Stimulated activated CD8-positive, alpha-beta memory T cell treated with anti-CD3 and anti-CD28 coated beads, Interleukin-15, amount 100 ng/mL, for 24 hours (primary cell): ENCODE measurements around the gene CHTF18.
"Not testable (repeated sequence)": the region's sequence is repeated elsewhere in the genome, so short reads cannot be mapped to it uniquely, and the experiment has no call there.

Source experiments
- DNase-seq: peaks from one replicate; pipeline ENCODE4 v3.0.0-alpha.2; 2020; ENCODE audit warnings: low read depth

CHTF18 gene

DNA sequence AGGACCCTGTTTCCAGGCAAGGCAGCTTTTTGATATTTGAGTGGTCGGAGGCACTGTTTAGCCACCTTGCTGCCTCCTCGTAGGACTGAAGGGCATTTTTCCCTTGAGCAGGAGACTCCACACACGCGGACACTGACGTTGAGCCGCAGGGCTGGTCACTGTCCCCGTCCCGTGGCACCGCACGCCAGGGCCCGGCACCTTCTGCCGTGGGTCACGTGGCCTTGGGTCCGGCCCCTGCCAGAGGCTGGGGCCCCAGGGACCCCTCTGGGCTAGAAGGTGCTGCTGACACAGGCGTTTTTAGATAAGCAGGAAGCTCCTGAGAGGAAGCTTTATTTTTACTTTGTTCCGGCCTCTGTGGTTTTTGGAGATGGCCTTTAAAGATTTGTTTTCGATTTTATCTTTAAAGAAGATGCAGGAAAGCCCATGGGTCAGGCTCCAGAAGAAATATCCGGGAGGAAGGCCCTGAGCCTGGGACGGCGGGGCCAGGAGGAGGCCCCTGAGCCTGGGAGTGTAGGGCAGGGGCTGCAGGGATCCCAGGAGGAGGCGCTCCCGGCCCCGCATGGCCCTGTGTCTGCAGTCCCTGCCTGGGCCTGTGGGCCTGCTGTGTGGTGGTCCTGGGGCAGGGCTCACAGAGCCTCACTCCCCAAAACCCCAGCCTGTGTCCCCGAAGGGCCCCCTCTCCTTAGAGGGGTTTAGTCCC is 42.6 kb downstream of the CHTF18 start:
- DNase-seq, result no peak

DNA sequence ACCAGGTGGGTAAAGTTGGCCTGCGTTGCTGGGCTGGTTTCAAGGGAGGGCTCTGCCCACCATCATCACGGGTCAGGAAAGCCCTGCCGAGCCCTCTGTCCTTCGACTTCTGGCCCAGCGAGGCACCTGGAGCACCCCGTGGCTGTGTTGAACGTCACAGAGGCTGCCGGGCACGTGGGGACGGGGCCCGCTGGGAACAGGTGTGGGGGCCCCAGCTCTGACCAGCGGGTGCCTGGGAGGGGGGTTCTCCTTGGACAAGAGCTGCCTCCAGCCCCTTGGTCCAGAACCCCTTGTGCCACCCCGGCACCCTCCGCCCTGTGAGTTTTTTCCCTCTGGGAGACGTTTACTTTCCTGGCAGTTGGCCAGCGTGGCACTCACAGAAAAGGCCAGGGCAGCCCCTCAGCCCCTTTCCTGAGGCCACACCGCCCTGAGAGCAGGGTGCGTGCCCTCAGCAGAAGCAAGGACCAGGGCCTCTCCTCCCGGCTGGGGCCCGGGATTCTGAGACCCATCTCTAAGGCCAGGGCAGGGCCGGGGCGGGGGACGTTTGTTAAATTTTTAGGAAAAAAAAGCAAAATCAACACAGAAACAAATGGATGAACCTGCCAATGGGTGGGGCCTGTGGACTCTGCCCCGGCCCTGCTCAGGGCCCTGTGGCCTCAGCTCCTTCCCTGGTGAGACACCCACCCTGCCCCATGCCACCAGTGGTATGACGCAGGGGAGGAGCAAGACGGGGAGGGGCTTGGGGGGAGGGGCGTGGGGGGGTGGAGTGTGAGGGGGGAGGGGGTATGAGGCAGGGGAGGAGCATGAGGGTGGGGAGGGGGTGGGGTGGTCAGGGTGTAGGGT is 43.4 kb downstream of the CHTF18 start:
- no peak for DNase-seq

DNA sequence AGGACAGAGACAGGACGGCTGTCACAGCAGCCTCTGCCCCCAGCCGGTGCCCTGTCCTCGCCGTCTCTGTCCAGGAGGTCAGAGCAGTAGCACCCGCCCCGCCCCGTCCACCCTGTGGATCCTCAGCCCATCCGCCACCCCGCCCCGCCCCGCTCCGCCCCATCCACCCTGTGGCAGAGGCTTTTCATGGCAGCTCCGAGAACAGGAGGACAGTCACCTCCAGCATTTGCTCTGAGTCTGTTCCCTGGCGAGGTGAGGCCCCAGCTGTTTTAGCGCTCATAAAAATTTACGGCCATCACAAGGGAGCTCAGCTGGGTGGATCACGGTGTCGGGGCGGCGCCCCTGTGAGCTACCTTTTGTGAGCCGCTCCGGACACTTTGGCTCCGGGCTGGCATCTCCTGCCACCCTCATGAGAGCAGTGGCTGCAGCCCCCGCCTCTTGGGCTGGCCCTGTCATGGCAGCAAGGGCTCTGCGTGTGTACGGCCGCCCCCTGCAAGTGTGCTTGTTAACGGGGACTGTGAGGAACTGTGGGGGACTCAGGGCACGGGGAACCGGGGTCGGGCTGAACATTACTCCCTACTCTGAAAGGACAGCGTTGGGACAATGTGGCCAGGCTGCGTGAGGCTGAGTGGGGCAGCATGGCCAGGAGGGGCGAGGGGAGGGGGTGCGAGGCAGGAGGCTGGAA is 44.4 kb downstream of the CHTF18 start:
- no peak for DNase-seq

DNA sequence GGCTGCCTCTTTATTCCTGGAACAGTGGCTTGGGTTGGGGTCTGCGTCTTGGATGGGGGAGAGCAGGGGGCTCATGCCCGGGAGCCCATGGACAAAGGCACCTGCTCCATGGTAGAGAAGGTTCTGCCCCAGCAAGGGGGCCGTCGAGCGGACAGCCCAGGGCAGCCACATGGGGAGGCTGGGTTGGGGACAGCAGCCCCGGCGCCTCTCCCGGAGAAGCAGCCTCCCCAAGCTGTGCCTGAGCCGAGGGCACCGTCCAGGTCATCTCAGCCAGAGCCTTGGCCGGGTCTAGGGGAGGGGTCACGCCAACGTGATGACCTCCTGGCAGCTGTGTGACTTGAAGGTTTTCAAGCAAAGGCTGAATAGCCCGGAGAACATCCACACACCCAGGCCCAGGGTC is 45.0 kb downstream of the CHTF18 start:
- no peak for DNase-seq

DNA sequence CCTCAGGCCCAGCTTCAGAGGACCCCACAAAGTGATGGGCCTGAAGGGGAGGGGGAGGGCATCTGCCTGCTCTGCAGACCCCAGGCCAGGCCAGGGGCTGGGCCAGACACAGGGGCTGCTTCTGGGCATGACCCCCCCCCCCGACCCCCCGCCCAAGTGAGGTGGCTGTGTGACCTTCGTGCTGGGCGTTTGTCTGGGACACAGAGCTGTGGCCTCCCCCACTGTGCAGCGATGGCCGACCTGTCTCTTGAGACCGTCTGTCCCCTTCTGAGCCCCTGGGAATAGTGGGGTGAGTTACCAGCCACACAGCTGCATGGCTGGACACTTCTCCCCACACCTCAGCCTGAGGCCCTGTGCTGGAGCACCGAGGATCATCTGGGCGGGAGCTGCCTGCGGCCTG is 47.0 kb downstream of the CHTF18 start:
- no peak for DNase-seq

DNA sequence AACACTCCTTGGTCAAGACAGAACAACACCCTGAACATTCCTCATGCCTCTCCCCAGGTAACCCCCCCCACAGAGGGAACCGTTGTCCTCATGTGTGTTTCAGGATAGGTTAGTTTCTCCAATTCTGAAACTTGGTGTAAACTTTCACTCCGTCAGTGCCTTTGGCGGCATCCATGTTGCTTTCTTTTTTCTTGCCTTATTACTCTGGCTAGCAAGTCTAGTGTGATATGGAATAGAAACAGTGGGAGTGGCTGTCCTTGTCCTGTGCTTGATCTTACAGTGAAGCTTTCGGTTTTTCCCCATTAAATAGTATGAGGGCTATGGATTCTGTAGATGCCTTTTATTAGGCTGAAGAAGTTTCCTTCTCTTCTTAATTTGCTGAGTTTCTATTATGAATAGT is 47.8 kb downstream of the CHTF18 start:
- DNase-seq, result no peak

DNA sequence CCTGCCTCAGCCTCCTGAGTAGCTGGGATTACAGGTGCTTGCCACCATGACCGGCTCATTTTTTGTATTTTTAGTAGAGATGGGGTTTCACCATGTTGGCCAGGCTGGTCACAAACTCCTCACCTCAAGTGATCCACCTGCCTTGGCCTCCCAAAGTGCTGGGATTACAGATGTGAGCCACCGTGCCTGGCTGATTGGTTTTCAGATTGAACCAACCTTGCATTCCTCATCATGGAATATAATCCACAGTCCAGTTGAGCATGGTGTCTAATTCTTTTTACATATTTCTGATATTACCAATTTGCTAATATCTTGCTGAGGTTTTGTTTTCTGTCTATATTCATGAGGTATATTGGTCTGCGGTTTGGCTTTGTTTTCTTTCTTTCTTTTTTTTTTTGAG is 48.4 kb downstream of the CHTF18 start:
- not testable (repeated sequence) for DNase-seq

DNA sequence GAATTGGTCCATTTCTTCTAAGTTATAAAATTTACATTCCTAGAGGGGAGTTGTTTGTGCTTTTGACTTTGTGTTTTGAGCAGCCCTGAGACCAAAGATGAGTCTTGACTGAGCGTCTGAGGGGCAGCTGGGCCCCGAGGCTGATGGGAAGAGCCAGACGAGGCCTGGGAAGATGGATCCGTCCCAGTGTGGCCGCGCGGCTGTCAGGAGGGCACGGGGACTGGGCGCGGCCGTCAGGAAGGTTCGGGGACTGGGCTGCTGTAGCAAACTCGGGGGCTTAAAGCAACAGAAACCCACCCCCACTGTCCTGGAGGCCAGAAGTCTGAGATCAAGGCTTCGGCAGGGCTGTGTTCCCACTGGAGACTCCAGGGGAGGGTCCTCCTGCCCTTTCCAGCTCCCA is 50.3 kb downstream of the CHTF18 start:
- no peak for DNase-seq

DNA sequence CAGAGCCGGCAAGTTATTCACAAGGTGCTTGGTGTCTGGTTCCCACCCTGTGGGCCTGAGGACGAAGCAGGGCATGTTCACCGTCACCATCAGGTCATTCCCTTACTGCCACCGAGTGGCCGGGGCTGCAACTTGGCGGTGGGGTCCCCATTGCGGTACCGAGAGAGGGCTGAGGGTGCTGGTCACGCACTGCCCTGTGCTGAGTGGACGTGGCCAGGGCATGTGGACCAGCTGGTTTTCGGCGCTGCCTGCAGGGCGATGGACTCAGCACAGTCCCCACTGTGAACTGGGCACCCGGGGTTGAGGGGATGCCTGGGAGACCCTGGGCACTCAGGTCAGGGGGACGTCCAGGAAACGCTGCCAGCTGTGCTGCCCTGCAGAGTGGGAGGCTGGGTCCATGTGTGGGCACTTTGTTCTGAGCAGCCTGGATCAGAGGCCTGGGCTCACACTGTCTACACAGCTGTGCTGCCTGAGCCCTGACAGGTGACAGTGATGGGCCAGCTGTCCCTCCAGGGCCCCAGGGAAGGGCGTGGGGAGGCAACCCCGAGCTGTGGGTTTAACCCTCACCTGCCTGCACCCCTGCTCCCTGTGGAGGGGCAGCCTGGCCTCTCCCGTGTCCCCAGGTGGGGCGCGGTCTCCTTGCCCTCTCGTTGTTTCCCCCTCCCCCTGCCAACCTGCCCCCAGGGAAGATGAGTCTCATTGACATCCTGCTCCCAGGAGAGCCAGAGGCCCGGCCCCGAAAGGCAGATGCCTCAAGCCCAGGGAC is 51.4 kb downstream of the CHTF18 start:
- DNase-seq, result no peak

DNA sequence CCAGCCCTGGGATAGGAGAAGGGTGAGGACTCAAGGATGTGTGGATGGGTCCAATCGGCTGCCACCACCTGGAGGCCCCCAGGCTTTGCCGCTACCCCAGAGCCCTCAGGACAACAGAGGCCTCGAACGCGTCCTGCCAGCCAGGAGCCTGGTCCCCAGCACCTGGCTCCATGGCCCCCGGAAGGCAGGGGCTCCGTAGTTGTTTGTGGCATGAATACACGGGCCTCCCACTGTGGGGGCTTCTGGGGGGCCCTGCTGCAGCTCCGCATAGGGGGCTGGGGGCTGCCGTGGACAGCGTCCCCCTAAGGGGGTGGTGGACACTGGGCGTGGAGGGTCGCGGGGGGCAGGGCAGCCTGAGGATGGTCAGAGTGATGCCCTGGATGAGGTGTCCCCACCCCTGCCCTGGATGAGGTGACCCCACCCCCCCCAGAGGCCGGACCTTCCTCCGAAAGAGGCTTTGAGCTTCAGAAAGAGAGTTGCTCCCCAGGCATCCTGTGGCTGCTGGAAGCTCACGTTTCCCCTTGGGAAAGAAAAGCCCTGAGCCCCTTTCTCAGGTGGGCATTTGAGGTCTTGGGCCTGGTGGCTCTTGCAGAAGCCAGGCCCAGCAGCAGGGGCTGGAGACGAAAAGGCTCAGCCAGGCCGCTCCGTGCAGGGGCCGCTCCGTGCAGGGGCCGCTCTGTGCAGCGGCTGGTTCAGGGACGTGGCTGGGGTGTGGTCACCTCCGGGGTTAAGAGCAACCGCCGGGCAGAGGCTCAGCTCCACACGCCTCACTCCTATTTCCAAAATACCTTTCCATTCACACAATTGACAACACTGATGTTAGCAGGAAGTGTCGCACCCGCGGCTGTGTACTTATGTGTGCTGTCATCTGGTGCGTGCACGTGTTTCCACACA is 52.4 kb downstream of the CHTF18 start:
- no peak for DNase-seq

DNA sequence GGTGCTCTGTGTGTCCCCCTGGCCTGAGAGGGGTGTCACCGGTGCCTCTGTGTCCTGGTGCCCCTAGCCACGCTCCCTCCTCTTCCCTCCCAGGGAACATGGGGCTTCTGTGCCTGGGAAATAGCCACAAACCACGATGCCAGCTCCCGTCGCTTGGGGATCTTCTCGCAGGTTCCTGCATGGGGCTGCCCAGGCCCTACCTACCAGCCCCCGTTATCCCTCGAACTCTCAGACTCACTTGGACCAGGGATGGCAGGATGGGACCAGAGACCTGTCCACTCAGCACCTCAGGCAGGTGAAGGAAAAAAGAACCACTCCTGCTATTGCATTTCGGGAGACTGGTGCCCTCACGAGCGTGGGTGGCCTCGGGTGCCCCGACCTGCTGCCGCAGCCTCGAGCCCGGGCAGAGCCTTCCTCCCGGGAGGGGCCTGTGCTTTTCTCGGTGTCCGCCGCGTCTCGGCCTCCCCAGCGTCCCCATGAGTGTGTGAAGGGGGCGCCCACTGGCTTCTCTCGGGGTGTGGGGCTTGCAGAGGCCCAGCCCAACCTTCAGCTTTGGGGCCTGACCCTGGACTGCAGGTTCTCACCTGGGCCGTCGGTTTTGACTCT is 53.1 kb downstream of the CHTF18 start:
- DNase-seq, result no peak

DNA sequence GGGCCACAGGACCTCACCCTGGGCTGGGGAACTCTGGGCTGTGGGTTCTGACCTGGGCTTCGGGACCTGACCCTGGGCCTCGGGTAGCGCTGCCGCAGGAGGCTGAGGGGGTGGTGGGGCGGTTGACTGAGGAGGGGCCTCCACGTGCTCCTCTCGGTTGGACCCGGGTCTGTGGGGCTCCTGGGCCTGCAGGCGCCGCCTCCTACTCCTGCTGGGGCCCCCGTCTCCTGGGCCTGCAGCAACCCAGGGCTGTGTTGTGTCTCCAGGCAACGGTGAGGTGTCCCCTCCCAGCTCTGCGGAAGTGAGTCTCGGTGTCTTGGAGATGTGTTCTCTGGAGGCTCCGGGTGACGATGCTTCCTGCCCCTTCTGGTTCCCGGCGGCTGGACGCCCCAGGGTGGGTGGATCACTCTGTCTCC is 53.6 kb downstream of the CHTF18 start:
- no peak for DNase-seq

DNA sequence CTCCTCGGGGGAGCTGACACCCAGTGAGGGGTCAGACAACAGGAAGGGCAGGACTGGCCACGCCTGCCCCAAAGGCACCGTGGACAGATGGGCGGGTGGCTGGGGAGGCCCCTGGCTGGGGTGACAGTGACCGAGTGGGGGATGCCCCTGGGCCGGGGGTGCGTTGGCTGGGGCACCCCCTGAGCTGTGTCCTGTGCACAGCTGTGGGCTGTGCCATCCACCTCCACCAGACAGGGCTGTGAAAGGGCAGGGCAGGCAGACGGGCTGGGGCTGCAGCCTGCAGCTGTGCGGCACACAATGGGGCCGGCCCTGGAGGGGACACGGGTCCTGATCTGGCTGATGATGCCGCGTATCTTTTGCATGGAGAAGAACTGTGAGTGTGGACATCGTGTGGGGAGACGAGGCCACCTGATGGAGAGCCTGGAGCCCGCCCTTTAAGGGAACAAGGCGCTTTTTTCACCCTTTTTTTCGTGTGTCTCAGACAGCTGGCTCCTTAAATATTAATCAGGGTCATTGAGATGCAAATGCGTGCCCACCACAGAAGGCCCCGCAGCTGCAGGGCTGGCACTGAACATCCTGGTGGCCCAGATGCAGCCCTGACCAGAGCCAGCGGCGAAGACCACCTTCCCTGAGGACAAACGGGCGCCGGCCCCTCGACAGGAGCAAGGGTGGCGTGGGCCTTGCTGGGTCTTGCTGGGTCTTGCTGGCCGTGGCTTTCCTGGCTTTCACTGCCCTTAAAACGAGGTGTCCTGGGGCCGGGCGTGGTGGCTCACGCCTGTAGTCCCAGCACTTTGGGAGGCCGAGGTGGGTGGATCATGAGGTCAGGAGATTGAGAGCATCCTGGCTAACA is 54.5 kb downstream of the CHTF18 start:
- DNase-seq, result no peak

DNA sequence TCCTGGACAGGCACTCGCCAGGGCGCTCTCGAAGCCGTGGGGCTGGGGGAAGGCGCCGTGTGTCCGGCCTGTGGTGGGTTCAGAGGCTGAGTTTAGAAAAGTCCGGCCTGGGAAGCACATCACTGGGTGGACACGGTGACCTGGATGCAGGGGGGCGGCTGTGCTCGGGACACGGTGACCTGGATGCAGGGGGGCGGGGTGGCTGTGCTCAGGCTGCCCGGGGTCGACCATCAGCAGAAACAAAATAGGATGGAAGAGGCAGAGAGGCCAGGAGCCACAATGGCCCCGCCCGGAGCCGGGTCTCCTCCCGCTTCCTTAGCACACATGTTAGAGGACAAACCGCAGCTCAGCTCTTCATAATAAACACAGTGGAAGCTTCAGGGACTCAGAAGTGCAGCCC is 55.4 kb downstream of the CHTF18 start:
- no peak for DNase-seq

DNA sequence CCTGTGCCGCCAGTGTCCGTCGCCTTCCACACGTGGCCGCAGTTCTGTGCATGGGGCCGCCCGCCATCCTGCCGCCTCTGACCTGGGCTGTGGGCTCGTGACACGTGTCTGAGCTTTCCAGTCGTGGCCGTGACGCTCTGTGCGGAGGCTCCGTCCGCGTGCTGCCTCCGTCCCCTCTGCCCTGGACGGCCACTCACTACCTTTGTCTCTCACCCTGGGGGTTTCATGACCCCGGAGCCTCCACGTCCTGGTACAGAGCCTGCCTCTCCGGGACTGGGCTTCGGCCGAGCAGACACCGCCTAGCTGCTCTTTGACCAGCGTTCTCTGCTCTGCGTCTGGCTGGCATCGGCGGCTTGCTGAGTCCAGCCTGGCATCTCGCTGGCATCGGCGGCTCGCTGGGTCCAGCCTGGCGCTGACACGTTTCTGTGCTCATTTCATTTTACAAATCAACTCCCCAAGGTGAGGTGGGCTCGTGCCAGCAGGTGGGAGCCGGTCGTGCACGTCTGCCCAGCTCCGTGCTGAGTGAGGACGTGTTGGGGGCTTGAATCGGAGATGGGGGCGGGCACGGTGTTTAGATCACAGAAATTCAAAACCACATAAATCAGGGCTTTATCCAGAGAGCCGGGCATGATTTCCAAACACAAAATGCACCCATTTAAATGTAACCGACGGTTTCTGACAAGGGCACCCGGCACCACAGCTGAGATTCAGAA is 56.4 kb downstream of the CHTF18 start:
- no peak for DNase-seq

DNA sequence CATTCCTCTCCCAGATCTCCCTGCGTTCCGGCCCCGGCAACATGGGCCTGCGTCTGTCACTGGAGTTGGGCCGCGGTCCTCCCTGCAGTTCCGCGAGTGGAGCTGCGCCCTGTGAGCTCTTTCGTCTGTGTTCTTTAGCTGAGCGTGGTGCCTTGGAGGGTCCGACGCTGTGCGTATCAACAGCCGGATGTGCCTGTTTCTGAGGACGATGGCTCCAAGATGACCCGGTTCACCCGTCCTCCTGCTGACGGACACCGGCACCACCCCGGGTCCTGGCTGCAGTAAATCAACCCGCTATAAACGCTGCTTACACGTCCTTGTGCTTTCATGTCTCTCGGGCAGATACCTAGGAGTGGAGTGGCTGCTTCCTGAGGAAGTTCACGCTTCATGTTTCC is 56.9 kb downstream of the CHTF18 start:
- no peak for DNase-seq

DNA sequence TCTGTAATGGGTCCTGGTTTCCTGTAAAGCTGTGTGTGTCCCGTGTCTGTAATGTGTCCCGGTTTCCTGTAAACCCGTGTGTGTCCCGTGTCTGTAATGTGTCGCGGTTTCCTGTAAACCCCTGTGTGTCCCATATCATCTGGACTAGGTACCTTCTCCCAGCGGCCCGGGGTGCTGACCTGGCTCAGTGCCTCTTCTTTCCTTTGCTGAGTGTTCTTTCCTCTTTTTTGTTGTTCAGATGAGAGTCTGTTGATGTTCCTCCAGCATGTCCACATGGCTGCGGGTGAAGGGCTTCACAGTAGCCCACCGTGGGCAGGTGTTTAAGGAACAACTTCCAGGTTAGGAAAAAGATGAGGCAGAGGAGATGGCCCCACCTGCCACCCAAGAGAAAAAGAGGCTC is 58.7 kb downstream of the CHTF18 start:
- DNase-seq, result no peak
